ENCODE results near the gene VWF.

VWF gene

DNA sequence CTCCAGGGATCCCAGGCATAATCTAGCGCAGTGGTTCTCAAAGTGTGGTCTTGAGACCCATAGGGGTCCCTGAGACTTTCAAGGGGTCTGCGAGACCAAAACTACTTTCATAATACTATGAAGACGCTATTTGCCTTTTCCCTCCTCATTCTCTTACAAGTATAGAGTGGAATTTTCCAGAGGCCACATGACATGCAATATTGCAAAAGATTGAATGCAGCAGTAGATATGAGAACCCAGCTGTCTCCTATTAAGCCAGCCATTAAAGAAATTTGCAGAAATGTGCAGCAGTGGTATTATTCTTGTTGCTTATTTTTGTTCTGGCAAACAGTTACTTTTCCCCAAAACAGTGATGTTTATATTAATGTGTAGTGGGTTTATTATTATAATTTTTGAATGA lies 62.8 kb downstream of the VWF start:
- no peak for DNase-seq

DNA sequence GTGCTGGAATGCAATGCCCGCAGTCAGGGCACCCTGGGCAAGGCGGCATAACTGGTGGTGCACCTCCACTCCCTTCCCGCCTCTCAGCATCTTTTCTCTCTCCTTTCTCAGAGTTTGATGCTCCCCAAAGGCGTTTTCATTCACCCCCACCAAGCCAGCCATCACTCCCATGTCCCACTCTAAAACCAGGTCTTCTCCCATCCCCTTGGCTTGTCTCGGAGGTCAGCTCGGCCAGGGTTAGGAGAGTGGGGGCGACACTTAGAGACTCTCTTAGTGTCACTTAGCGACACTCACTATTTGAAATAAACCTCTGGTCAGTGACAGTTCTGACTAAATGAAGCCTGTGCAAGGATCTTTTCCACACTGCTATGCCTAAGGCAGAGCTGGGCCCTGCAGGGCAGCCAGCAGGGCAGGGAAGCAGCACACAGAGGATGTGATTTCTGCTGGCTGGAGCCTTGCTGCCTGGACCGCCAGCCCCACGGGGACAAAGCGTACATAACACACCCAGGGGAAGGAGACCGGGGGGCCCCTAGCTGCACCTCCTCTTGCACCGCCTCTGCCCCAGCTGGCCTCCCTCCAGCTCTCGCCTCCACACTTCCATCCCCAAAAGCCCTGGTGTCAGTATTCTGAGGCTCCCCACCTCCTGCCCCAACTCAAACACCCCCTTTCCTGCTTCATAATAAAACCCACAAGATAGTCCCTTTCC lies 64.5 kb downstream of the VWF start:
- peak in 2 of 56 donors; percentile 13 to 15 for DNase-seq

GRCh38 chr12:6059221-6059620 lies 65.2 kb downstream of the VWF start:
- no peak for DNase-seq

- DNase-seq = no peak
Measured at GRCh38 chr12:6058481-6059161, 65.8 kb downstream of the VWF start.

DNA sequence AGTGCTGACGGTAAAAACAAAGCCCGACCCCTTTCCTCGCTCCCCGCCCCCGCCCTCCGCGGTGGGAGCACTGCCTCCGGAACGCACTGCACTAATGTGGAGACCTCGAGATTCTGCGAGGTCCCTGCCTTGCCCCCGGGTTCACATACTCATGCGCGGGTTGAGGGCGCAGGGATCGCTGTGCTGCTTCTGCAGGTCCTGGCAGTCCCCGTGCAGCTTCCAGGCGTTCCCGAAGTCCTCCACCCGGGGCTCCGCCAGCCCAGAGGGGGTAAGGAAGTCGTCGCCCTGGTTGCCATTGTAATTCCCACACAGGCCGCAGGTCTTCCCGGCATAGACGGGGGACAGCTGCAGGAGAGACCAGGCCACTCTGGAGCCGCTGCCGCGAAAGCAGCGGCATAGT lies 66.8 kb downstream of the VWF start:
- no peak for DNase-seq

- DNase-seq = peak in 2 of 56 donors; percentile 21 to 23
Measured at GRCh38 chr12:6056406-6057240, 67.8 kb downstream of the VWF start.

DNA sequence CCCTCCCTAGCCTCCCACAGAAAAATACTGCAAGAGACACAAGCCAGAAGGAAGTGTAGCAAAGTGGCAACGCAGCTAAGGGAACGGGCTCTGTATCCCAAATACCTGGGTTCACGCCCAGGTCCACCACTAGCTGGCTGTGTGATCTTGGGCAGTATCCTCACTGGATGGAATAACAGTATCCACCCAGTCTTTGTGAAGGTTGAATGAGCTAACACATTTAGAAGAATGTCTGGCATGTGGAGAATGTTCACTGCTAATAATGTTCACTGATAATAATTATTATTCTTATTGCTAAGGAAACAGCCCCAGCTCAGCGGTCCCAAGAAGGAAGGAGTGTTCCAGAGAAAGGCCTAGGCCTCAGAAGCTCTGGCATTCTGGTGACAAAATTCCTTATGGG lies 70.9 kb downstream of the VWF start:
- DNase-seq = no peak

DNA sequence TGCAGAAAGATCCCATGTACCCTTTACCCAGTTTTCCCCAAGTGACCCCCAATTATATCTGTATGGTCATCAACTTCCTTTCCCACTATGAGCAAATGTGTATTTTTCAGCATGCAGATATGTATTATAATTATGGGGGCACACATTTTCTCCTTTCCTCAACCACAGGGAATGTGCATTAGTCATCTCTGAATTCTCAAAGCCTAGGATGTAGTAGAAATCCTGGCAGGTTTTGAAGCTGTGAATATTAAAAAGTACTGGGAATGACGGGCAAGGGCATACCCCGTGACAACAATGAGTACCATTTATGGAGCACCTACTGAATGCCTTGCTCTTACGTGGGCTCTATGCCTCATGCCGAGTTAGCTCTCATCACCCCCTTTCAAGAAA lies 71.5 kb downstream of the VWF start:
- DNase-seq = no peak

GRCh38 chr12:6052206-6052939 lies 72.1 kb downstream of the VWF start:
- DNase-seq = no peak

DNA sequence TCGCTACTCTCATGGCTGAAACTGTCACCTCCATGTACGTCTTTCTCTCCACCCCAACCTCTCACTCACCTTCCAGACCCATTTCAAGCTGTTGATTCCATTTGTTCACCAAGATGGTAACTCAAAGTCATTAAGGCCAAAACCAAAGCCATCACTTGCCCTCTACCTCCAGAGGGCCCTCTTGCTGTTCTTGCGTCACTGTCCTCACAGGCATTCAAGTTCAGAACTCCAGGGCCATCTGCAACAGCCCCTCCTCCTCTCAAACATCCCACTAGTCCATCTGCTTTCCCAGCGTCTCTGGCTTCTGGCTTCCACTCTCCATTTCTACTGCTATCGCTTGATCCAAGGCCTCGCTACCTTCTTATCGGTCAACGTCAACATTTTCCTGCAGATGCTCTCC lies 74.5 kb downstream of the VWF start:
- no peak for DNase-seq

- DNase-seq = no peak
Measured at GRCh38 chr12:6049587-6049986, 74.9 kb downstream of the VWF start.

DNA sequence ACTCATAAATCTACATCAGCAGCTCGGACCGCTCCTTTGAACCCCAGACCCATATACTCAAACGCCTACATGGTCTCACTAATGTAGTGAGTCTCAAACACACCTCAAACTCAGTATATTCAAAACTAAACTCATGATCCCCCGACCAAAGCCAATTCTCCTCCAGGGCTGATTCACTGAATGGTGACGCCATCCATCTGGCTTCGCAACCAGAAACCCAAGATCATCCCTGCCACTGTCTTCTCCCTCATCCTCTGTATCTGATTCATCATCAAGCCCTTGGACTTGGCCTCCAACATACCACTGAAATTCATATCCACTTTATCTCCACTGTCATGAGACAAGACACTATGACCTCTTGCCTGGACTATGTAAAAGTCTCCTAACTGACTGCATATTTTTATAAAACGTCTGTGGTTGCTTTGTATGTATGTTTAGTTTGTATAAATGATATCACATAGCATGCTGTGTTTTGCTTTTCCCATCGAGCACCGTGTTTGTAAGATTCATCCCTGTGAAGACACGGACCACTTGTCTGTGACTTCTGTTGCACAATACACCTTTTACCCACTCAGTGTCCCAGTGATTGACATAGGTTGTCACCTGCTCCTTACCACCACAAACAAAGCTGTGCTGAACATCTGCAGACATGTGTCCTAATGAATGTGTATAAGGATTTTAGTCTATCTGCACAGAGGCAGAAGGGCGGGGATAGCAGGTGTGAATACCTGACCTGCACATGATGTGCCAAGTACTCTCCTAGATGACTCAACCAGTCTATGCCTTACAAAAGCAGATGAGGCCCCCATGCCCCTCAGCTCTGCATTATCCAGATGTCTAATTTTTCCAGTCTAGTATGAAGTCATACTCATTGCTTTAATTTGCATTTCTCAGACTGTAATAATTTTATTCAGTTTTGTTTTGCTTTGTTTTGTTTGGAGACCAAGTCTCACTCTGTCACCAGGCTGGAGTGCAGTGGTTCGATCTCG lies 76.9 kb downstream of the VWF start:
- no peak for DNase-seq

DNA sequence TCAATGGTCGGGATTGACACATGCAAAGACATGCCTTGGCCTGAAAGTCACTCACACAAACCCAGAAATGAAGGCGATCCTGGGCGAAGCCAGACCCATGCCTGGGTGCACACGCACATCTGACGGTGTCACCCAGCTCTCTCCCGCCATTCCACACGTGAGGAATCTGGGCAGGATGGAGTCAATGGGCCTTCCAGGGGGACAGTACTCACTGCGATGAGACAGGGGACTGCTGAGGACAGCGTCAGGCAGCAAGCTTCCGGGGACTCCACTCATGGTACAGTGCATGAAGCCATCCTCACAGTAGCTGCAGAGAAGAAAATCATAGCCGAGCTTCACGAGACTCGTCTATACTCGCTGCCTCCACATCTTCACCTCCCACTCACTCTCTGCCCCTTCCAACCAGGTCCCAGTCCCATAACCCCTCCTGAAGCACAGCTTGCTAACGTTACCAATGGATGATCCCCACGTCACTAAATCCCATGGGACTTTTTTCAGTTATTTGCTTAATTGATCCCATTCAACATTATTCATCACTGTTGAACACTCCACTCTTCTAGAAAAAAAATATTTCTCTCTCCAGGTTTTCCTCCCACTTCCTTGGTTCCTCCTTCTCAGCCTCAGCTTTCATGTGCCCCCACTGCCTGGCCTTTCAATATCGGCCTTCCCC lies 77.8 kb downstream of the VWF start:
- no peak for DNase-seq

DNA sequence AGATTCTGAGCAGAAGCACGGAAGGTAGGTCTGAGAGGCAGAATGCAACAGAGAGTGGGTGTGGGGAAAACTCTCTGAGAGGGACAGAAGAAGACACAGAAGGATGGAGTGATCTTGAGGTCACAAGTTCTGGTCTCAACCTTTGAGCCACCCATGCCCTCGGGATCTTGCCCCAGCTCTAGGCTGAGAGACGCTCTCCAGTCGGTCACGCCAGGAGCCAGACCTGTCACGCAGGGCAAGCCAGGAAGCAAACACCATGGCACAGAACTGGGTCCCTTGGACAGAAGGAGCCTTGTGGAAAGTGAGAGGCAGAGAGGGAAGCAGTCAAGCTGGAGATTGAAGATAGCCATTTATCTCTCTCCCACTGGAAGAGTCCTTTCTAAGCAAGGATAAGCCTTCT lies 79.0 kb downstream of the VWF start:
- no peak for DNase-seq

DNA sequence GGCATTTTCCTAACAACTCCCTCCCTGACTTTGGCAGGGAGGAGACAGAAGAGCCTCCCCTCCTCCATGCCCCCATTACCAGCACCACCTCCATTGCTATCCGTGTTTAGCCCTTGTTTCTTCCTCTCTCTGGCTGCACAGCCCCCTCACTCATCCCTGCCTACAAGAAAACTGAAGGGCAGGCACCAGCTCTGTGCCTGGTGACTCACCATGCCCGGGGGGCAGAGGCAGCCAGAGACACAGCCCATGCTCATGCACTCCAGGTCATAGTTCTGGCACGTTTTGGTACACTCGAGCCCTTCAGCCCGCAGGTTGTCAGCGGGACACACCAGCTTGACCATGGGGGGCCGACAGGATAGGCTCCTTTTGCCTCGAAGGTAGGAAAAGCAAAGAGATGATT lies 80.4 kb downstream of the VWF start:
- no peak for DNase-seq

GRCh38 chr12:6042446-6042845 lies 82.0 kb downstream of the VWF start:
- no peak for DNase-seq

DNA sequence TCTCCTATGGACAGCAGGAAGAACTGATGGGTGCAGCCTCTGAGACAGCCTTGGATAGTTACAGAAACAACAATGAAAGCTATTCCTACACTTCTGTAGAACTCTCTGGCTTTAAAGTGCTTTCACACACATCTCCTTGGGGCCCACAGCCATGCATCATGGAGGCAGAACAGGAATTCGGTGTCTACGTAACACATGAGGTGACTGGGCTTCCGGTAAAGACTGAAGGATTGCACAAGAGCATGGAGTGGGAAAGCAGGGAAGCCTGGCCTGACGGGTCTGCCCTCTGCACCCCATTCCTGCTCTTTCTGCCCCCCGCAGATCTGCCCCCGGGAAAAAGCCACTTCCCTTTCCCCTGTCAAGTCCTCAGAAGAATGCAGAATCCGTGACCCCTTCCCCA lies 82.6 kb downstream of the VWF start:
- DNase-seq = no peak

GRCh38 chr12:6040815-6041214 lies 83.7 kb downstream of the VWF start:
- DNase-seq = no peak

GRCh38 chr12:6039894-6040601 lies 84.4 kb downstream of the VWF start:
- DNase-seq = peak in 48 of 56 donors; percentile 8 to 75 (median 38)
